ENCODE measurements around the gene YPEL2. TPM values are rescaled to one million over a fixed set of nuclear protein-coding genes. Genes with fewer than 3 reads are reported as not detected.

The YPEL2 gene
- total RNA-seq, 4 donors from 2014 or later: 20.6 to 33.1 (median 26.9) TPM

DNA sequence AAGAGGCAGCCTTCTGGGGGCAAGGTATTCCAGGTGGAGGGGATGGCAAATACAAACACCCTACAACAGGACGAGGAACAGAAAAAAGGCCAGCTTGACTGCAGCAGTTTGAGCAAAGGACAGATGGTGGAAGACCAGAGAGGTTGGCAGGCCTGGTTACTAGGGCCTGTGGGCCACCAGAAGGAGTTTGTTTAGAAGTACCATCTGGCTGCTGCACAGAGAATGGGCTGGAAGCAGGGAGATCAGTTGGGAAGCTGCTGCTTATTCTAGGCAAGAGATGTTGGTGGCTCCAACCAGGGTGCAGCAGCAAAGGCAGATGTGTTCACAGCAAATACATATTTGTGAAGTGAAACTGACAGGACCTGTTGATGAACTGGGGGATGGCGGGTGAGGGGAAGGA is 2.9 kb upstream of the YPEL2 start:
- intact Hi-C loops (cut with DNase I; ENCODE audit: low total_unique reads): no loop called here
- TF ChIP-seq, protein P1, sequence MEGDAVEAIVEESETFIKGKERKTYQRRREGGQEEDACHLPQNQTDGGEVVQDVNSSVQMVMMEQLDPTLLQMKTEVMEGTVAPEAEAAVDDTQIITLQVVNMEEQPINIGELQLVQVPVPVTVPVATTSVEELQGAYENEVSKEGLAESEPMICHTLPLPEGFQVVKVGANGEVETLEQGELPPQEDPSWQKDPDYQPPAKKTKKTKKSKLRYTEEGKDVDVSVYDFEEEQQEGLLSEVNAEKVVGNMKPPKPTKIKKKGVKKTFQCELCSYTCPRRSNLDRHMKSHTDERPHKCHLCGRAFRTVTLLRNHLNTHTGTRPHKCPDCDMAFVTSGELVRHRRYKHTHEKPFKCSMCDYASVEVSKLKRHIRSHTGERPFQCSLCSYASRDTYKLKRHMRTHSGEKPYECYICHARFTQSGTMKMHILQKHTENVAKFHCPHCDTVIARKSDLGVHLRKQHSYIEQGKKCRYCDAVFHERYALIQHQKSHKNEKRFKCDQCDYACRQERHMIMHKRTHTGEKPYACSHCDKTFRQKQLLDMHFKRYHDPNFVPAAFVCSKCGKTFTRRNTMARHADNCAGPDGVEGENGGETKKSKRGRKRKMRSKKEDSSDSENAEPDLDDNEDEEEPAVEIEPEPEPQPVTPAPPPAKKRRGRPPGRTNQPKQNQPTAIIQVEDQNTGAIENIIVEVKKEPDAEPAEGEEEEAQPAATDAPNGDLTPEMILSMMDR (IDR thresholded peaks at IDR 0.05): no peak
- TF ChIP-seq POLR2A (IDR thresholded peaks at IDR 0.05): no peak
- no peak overlapping the region for H3K4me3 ChIP-seq (ENCODE audit: low read depth, poor library complexity, severe bottlenecking)
- 88 to 95% methylated on average over 2 of the region's 2 CpGs for WGBS, 2 donors
- DNase-seq (ENCODE audit: low spot score in 2 of 2): no peak

DNA sequence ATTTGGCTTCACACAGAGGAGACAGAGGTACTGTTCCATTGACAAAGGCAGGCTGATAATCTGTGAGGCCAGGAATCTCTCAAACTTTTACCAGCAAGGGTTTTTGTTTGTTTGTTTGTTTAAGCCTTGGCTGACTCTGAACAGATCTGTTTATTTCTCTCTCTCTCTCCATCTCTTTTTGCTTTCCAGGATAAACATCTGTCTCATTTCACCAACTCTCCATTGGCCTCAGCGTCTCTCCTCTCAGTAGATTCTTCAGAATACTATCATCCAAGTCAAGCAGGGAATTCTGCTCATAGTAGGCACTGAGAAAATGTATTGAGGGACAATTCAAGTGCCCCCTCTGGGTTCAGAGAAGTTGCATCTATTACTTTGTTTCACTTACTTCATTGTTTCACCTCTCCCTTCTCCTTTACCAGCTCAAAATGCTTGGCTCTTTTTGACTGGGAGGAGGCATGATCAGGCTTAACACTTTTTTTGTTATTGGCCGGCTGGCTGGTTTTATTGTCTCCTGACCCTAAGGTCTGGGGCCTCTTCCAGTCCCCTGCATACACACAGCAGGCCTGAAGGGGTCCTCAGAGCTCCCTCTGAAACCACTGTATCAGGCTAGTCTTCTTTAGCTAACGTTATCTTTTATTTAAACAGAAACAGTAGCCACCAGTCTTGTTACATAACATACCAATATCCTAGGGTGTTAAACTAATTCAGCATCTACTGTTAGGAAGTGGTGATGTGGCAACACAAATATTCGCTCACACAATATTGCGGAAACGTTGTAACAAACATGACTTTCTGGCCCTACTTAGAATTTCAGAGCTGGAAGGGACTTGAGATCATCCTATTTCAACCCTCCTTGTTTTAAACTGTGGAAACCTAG is 2.0 kb upstream of the YPEL2 start:
- intact Hi-C loops (cut with DNase I; ENCODE audit: low total_unique reads): no loop called here

DNA sequence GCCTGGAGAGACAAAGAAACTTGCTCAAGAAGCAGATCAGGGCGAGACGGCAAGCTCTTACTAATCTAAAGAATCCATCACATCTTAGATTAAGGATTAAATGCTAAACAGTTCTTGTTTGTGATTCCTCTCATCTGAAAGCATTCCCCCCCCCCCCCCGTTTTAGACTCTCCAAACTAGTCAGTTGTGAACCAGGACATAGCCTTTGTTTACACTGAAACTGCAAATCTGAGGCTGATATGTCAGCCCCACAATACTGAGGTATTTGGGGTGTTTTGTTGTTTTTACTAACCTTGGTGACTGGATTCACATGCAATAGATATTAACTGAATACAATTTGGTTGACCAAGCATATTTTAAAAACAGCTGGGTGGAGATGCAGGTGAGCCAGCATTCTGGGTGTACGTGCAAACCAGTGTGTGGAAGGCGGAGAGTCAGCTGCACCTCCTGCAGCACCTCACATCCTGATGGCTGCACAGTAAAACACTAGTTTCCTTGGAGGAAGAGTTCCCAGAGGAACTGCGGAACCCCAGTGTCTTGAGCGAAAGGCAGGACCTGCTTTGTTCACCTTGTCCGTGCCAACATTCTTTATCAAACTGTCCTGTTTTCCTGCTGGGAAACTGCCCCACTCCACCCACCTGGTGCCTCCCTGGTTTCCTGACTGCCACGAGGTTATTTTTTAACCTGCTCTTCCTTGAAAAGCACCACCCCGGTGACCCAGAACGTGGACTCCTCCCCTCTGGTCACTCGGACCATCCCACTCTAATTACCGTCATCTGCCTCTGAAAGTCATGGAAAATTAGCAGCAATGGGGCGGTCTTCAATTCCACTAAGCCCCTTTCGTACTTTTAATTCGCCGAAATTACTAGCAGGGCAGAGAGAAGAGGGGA is 1.2 kb upstream of the YPEL2 start:
- no peak overlapping the region for H3K4me3 ChIP-seq (ENCODE audit: low read depth, poor library complexity, severe bottlenecking)
- WGBS, 2 donors: 12 to 15% methylated on average over 17 of the region's 17 CpGs
- peak; percentile 32 to 88 for DNase-seq (ENCODE audit: low spot score in 2 of 2)
- intact Hi-C loops (cut with DNase I; ENCODE audit: low total_unique reads): no loop called here
- TF ChIP-seq, protein P1 (IDR thresholded peaks at IDR 0.05): no peak
- no peak for TF ChIP-seq POLR2A (IDR thresholded peaks at IDR 0.05)

More for the DNA sequence above, 2.0 kb upstream of the YPEL2 start:
- 13 to 14% methylated on average over 6 of the region's 6 CpGs for WGBS, 2 donors
- TF ChIP-seq, protein P1 (IDR thresholded peaks at IDR 0.05): peak in 1 of 3 donors; percentile 70
- TF ChIP-seq POLR2A (IDR thresholded peaks at IDR 0.05): no peak
- DNase-seq (ENCODE audit: low spot score in 2 of 2): peak in 1 of 2 donors; percentile 60
- no peak overlapping the region for H3K4me3 ChIP-seq (ENCODE audit: low read depth, poor library complexity, severe bottlenecking)

DNA sequence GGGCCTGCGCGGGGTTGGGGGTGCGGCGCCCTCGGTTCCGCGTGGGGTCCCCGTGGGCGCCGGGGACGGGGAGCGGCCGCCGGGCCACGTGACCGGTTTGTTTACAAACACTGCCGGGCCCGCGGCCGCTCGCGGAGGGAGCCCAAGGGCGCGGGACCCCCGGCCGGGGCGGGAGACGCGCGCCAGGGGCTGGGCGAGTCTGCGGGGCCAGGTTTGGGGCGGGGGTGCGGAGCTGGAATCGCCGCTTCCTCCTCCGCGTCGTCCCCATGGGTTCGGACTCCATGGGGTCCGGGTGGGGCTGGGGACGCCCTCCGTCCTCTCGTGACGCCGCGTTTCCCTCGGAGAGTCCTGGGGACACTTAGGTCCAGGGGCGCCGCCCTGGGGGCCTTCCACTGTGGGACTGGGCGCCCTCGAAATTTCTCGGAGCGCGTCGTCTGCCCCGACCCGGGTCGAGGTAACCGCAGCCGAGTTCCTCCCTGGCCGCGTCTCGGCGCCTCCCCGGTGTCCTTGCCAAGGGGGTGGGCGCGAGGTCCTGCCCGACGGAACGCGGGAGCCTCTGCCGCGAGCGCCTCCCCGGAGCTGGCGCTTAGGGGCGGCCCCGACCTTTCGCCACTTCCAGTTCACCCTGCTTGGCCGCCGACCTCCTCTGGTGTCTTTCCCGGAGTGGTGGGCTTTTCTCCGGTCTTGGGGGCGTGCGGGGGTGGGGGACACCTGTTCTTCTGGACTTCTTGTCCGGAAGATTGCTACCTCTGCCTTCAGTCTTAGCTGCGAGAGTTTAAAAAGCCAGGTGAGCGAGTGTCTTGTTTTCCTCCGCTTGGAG is 684 bp downstream of the YPEL2 start:
- intact Hi-C loops (cut with DNase I; ENCODE audit: low total_unique reads): no loop called here
- TF ChIP-seq POLR2A (IDR thresholded peaks at IDR 0.05): no peak
- TF ChIP-seq, protein P1 (IDR thresholded peaks at IDR 0.05): no peak
- WGBS, 2 donors: 0% methylated on average over 31 to 44 of the region's 90 CpGs
- peak; percentile 50 to 94 for DNase-seq (ENCODE audit: low spot score in 2 of 2)
- H3K4me3 ChIP-seq (ENCODE audit: low read depth, poor library complexity, severe bottlenecking): peak overlapping the region; percentile 84

DNA sequence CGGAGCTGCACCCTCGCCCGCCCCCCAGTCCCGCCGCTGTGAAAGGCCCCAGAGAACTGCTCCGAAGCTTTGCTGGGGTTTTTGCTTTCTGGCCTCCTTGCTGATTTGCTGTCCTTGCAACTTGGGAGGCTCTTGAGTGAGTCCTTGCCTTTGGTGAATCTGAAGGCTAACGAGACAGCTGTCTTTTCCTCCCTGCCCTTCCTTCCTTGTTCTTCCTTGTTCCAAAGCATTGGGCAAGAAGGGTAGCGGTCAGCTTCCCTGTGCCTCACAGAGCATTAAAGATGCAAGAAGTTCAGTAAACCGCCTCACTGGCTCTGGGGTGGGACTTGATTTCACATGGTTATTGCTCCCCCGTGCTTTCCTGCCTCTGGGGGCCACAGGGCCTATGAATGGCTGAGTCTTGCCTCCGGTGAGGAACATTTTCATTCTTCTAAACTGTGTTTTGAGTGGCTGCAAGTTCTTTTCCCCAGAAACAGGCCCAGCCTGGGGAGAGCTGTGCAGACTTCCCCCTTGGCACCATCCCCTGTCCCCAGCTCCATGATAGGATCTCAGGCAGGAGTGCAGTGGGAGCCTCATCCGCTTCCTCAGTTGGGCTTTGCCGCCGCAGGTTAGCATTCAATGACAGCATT is 1.4 kb downstream of the YPEL2 start:
- H3K4me3 ChIP-seq (ENCODE audit: low read depth, poor library complexity, severe bottlenecking): peak overlapping the region; percentile 84
- DNase-seq (ENCODE audit: low spot score in 2 of 2): peak; percentile 65 to 87
- WGBS, 2 donors: 14 to 17% methylated on average over 14 of the region's 14 CpGs
- TF ChIP-seq, protein P1 (IDR thresholded peaks at IDR 0.05): no peak
- TF ChIP-seq POLR2A (IDR thresholded peaks at IDR 0.05): no peak
- intact Hi-C loops (cut with DNase I; ENCODE audit: low total_unique reads): no loop called here
